SK-N-SH (cell line): ENCODE results near the gene LAMB1.

ENCODE experiments used
- CHD2 ChIP-seq: fragments of 150-350 bp; IDR thresholded peaks from 2 replicates; pipeline ENCODE4 v1.6.1; 2018; ENCODE audit warnings: low read length; ENCODE audit not compliant: partially characterized antibody
- EP300 ChIP-seq, 2 experiments: IDR thresholded peaks; 2 replicates each; pipeline versions ENCODE4 v1.4.0 to v1.6.1; 2012; ENCODE audit warnings: borderline replicate concordance in 1 of 2, low read depth in 1 of 2, low read length in 1 of 2
- EZH2phosphoT487 ChIP-seq: fragments of 200-600 bp; sonication (generic); IDR thresholded peaks from 2 replicates; pipeline ENCODE4 v1.6.1; 2017; ENCODE audit warnings: low read depth, mixed run types, mild to moderate bottlenecking, antibody characterized with exemption, moderate library complexity, borderline replicate concordance
- FOXM1 ChIP-seq: IDR thresholded peaks from 2 replicates; pipeline ENCODE4 v1.4.0; 2012; ENCODE audit warnings: low read depth, mild to moderate bottlenecking
- GATA2 ChIP-seq: sonication (generic); formaldehyde crosslinking; IDR thresholded peaks from 2 replicates; pipeline ENCODE4 v1.5.0; 2020; ENCODE audit warnings: mild to moderate bottlenecking, missing genetic modification reagents
- POLR2AphosphoS5 ChIP-seq: IDR thresholded peaks from 2 replicates; pipeline ENCODE4 v1.6.1; 2012; ENCODE audit warnings: low read depth, low read length
- RXRA ChIP-seq: IDR thresholded peaks from 2 replicates; pipeline ENCODE4 v1.4.0; 2012; ENCODE audit warnings: low read depth, mild to moderate bottlenecking, borderline replicate concordance
- SIN3A ChIP-seq: IDR thresholded peaks from 2 replicates; pipeline ENCODE4 v1.6.1; 2012; ENCODE audit warnings: low read depth, mild to moderate bottlenecking, low read length, moderate library complexity, borderline replicate concordance
- TAF1 ChIP-seq: IDR thresholded peaks from 2 replicates; pipeline ENCODE4 v1.6.1; 2012; ENCODE audit warnings: low read depth, mild to moderate bottlenecking, low read length, moderate library complexity, borderline replicate concordance
- TCF12 ChIP-seq: IDR thresholded peaks from 2 replicates; pipeline ENCODE4 v1.4.0; 2012
- TF ChIP-seq, protein P1 (sequence below): fragments of 200-600 bp; sonication (generic); IDR thresholded peaks from 2 replicates; pipeline ENCODE4 v1.6.1; 2017; ENCODE audit warnings: antibody characterized with exemption, mild to moderate bottlenecking, moderate library complexity
- TF ChIP-seq, protein P2 (sequence below): fragments of 150-350 bp; IDR thresholded peaks from 2 replicates; pipeline ENCODE4 v1.6.1; 2017; ENCODE audit warnings: antibody characterized with exemption, low read length, low read depth, borderline replicate concordance
- TF ChIP-seq, protein P3 (sequence below): IDR thresholded peaks from 2 replicates; pipeline ENCODE4 v1.4.0; 2012; ENCODE audit warnings: low read depth
- TF ChIP-seq, protein P4 (sequence below): IDR thresholded peaks from 2 replicates; pipeline ENCODE4 v1.4.0; 2012; ENCODE audit warnings: low read depth, borderline replicate concordance

DNA sequence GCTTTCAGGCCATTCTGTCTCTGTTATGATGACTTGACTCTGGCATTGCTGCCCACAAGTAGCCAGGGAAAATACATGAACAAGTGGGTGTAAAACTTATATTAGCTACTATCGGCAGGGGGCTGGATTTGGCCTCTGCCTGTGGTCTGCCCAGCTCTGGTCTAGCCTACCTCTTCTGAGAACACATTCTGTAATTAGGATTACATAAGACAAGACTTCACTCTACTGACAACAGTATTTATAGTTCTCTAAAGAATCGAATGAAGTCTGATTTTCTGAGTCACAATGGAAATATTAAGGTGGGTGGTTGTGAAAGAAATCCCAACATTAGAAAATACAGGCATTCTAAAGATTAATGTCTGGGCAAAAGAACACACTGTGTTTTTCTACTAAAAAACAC is 56.5 kb downstream of the LAMB1 start:
- TF ChIP-seq, protein P1, sequence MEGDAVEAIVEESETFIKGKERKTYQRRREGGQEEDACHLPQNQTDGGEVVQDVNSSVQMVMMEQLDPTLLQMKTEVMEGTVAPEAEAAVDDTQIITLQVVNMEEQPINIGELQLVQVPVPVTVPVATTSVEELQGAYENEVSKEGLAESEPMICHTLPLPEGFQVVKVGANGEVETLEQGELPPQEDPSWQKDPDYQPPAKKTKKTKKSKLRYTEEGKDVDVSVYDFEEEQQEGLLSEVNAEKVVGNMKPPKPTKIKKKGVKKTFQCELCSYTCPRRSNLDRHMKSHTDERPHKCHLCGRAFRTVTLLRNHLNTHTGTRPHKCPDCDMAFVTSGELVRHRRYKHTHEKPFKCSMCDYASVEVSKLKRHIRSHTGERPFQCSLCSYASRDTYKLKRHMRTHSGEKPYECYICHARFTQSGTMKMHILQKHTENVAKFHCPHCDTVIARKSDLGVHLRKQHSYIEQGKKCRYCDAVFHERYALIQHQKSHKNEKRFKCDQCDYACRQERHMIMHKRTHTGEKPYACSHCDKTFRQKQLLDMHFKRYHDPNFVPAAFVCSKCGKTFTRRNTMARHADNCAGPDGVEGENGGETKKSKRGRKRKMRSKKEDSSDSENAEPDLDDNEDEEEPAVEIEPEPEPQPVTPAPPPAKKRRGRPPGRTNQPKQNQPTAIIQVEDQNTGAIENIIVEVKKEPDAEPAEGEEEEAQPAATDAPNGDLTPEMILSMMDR, result no peak
- TF ChIP-seq, protein P2, sequence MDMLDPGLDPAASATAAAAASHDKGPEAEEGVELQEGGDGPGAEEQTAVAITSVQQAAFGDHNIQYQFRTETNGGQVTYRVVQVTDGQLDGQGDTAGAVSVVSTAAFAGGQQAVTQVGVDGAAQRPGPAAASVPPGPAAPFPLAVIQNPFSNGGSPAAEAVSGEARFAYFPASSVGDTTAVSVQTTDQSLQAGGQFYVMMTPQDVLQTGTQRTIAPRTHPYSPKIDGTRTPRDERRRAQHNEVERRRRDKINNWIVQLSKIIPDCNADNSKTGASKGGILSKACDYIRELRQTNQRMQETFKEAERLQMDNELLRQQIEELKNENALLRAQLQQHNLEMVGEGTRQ, result no peak
- TF ChIP-seq RXRA (no peak), TAF1 (no peak), EZH2phosphoT487 (no peak), SIN3A (no peak), FOXM1 (no peak), TCF12 (no peak; the same call in 1 of the 2 replicates), GATA2 (no peak), POLR2AphosphoS5 (no peak; the same call in 1 of the 2 replicates), CHD2 (no peak), EP300 (IDR thresholded peaks at IDR 0.05; ENCODE audit: borderline replicate concordance in 1 of 2, low read depth in 1 of 2, low read length in 1 of 2) (no peak)
- TF ChIP-seq, protein P3, sequence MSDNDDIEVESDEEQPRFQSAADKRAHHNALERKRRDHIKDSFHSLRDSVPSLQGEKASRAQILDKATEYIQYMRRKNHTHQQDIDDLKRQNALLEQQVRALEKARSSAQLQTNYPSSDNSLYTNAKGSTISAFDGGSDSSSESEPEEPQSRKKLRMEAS, result no peak
- TF ChIP-seq, protein P4, sequence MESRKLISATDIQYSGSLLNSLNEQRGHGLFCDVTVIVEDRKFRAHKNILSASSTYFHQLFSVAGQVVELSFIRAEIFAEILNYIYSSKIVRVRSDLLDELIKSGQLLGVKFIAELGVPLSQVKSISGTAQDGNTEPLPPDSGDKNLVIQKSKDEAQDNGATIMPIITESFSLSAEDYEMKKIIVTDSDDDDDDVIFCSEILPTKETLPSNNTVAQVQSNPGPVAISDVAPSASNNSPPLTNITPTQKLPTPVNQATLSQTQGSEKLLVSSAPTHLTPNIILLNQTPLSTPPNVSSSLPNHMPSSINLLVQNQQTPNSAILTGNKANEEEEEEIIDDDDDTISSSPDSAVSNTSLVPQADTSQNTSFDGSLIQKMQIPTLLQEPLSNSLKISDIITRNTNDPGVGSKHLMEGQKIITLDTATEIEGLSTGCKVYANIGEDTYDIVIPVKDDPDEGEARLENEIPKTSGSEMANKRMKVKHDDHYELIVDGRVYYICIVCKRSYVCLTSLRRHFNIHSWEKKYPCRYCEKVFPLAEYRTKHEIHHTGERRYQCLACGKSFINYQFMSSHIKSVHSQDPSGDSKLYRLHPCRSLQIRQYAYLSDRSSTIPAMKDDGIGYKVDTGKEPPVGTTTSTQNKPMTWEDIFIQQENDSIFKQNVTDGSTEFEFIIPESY, result no peak
